ACC112 (cell line): Measurements from ENCODE around the gene FOXO6.

Experiments used
- H2AFZ ChIP-seq: fragments of 200-600 bp; sonication (generic); one replicate; pipeline ENCODE4 v1.6.0; 2017; ENCODE audit warnings: antibody characterized with exemption, low read length; ENCODE audit not compliant: unreplicated experiment
- H3K27ac ChIP-seq: fragments of 200-600 bp; sonication (generic); 2 replicates; pipeline ENCODE4 v1.5.1; 2014; ENCODE audit warnings: low read depth, mild to moderate bottlenecking, antibody characterized with exemption, low read length, moderate library complexity
- H3K27me3 ChIP-seq: fragments of 200-600 bp; sonication (generic); 2 replicates; pipeline ENCODE4 v1.6.1; 2014; ENCODE audit warnings: mild to moderate bottlenecking, antibody characterized with exemption, low read length, moderate library complexity, mixed read lengths; ENCODE audit not compliant: insufficient read depth
- H3K36me3 ChIP-seq: fragments of 200-600 bp; sonication (generic); 2 replicates; pipeline ENCODE4 v1.6.1; 2016; ENCODE audit warnings: mild to moderate bottlenecking, antibody characterized with exemption, low read length, moderate library complexity, mixed read lengths; ENCODE audit not compliant: insufficient read depth
- H3K4me1 ChIP-seq: fragments of 200-600 bp; sonication (generic); one replicate; pipeline ENCODE4 v1.6.1; 2016; ENCODE audit warnings: low read length, mixed read lengths; ENCODE audit not compliant: insufficient read depth, unreplicated experiment, control insufficient read depth
- H3K4me3 ChIP-seq: fragments of 200-600 bp; sonication (generic); 2 replicates; pipeline ENCODE4 v1.5.1; 2014; ENCODE audit warnings: mild to moderate bottlenecking, low read depth, low read length
- H3K79me2 ChIP-seq: fragments of 200-600 bp; sonication (generic); one replicate; pipeline ENCODE4 v1.6.0; 2016; ENCODE audit warnings: low read length; ENCODE audit not compliant: control insufficient read depth, unreplicated experiment, insufficient read depth

The FOXO6 gene

GRCh38 chr1:41386196-41386663 lies 25.0 kb downstream of the FOXO6 start:
- no peak overlapping the region for H3K4me3 ChIP-seq
- no peak overlapping the region for H3K27ac ChIP-seq
- peaks cover 34% of the 10 kb centered on the region for H3K27me3 ChIP-seq
- H3K36me3 ChIP-seq, result no peaks in the 10 kb centered on the region
- no peaks in the 10 kb centered on the region for H3K79me2 ChIP-seq
- H3K4me1 ChIP-seq, result no peaks in the 10 kb centered on the region
- no peak overlapping the region for H2AFZ ChIP-seq

DNA sequence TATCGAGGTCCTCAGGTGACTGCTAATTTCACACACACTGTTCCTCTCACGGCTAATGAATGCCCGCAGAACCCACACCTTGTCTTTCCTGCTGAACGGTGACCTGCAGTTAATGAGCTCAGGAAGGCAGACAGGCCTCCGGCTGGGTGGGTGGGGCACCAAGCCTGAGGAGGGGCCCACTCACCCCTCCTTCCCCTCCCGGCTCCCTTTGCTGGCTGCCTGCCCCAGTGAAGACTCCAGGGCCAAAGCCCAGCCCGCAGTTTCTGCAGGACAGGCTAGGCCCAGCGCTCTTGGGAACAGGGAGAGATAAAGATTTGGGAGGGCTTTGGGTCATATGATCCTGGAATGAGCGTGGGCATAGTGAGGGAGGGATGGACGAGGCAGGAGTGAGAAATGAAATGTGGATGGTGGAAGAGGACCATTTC lies 26.4 kb downstream of the FOXO6 start:
- H3K4me1 ChIP-seq, result no peaks in the 10 kb centered on the region
- H3K27me3 ChIP-seq, result peaks cover 34% of the 10 kb centered on the region
- no peak overlapping the region for H3K27ac ChIP-seq
- no peaks in the 10 kb centered on the region for H3K36me3 ChIP-seq
- no peak overlapping the region for H3K4me3 ChIP-seq
- no peaks in the 10 kb centered on the region for H3K79me2 ChIP-seq
- no peak overlapping the region for H2AFZ ChIP-seq

DNA sequence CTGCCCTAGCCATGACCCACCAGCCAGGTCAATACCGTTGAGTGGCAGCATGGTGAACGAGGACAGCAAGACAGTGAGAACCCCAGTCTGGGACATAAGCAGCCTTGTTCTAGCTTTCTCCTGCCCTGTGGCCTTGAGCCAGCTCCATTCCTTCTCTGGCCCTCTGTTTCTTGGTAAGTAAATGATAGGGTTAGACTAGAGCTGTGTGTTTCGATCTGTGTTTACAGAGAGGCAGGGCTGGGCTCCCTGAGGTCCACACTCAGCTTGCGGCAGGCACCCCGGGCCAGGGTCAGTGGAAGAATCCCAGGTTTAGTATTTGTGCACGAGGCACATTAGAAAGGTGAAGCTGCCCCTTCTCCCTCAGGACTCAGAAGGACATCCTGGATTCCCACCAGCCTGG lies 27.3 kb downstream of the FOXO6 start:
- H3K4me1 ChIP-seq, result no peaks in the 10 kb centered on the region
- H2AFZ ChIP-seq, result no peak overlapping the region
- peaks cover 34% of the 10 kb centered on the region for H3K27me3 ChIP-seq
- no peak overlapping the region for H3K4me3 ChIP-seq
- no peak overlapping the region for H3K27ac ChIP-seq
- no peaks in the 10 kb centered on the region for H3K79me2 ChIP-seq
- no peaks in the 10 kb centered on the region for H3K36me3 ChIP-seq

DNA sequence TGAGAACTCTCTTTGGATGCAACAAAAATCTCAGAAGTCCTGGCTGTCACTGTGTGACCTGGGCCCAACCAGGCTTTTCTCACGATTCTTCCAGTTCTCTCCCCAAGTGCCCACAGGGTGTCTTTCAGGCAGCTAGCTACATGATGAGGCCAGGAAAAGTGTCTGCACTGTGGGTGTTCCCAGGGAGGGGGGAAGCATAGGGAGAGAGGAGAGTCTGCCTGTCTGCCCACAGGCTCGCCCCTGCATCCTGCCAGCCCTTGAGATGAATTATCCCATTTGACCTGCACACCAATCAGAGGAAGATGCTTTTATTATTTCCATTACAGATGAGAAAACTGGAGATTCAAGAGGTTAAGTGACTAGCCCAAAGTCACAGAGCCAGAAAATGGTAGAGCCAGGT lies 27.8 kb downstream of the FOXO6 start:
- Histone ChIP-seq H3K4me1 (no peaks in the 10 kb centered on the region), H2AFZ (no peak overlapping the region), H3K4me3 (no peak overlapping the region), H3K79me2 (no peaks in the 10 kb centered on the region), H3K27ac (no peak overlapping the region), H3K27me3 (peaks cover 30% of the 10 kb centered on the region), H3K36me3 (no peaks in the 10 kb centered on the region)

DNA sequence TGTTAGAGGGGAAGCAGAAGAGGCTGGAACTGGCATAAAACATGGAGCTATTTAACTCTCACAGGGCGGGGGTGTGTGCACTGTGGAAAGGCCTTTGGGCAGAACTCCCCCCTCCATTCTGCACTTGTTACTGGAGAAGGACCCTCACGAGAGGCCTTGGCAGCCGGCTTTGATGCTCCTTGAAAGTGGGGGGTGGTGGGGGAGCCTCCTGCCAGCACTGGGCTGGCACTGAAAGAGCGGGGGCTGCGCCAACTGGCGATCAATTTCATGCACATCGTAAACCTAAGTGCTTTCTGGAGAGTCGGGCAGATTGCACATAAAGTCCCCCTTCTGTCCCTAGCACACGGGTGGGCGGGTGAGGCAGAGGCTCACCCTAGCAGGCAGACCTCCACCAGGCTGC lies 28.9 kb downstream of the FOXO6 start:
- H3K4me1 ChIP-seq, result no peaks in the 10 kb centered on the region
- H3K36me3 ChIP-seq, result no peaks in the 10 kb centered on the region
- no peaks in the 10 kb centered on the region for H3K79me2 ChIP-seq

GRCh38 chr1:41390573-41390972 lies 29.3 kb downstream of the FOXO6 start:
- Histone ChIP-seq H3K36me3 (no peaks in the 10 kb centered on the region), H3K27ac (no peak overlapping the region), H3K4me3 (no peak overlapping the region), H2AFZ (no peak overlapping the region), H3K4me1 (no peaks in the 10 kb centered on the region), H3K27me3 (peaks cover 20% of the 10 kb centered on the region), H3K79me2 (no peaks in the 10 kb centered on the region)

More for the DNA sequence above, 28.9 kb downstream of the FOXO6 start:
- Histone ChIP-seq H2AFZ (no peak overlapping the region), H3K27me3 (peaks cover 21% of the 10 kb centered on the region; the same call in 1 of the 2 replicates), H3K4me3 (no peak overlapping the region), H3K27ac (no peak overlapping the region)

DNA sequence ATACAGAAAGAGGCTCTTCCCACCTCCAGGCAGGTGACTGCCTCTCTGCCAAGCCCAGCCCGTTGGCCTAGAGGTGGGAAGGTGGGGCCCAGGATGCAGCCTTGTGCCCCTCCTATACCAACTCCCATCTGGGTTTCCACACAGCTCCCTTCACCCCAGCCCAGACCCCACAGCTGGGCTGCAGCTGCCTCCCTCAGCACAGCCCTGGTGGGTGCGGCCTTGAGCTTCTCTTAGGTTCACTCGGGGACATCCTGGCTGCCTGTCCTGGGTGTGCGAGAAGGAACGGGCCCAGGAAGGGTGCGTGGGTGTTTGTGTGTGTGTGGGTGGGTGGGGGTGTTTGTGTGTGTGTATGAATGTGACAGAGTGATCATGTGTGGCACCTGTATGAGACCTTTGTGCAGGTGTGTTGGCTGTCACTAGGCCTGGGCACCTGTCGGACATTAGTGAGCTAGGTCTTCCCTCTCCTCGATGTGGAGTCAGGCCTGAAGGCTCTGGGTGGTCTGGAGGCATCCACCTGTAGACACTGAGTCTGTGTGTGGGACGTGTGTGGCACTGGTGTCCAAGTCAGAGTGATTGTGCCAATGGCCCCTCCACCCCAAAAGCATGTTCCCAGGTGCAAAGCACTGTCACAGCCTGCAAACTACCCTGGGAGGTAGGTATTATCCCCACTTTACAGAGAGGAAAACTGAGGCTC lies 30.7 kb downstream of the FOXO6 start:
- no peaks in the 10 kb centered on the region for H3K79me2 ChIP-seq
- peaks cover 22% of the 10 kb centered on the region for H3K27me3 ChIP-seq
- H3K27ac ChIP-seq, result no peak overlapping the region
- H2AFZ ChIP-seq, result no peak overlapping the region
- no peak overlapping the region for H3K4me3 ChIP-seq
- no peaks in the 10 kb centered on the region for H3K36me3 ChIP-seq
- no peaks in the 10 kb centered on the region for H3K4me1 ChIP-seq

DNA sequence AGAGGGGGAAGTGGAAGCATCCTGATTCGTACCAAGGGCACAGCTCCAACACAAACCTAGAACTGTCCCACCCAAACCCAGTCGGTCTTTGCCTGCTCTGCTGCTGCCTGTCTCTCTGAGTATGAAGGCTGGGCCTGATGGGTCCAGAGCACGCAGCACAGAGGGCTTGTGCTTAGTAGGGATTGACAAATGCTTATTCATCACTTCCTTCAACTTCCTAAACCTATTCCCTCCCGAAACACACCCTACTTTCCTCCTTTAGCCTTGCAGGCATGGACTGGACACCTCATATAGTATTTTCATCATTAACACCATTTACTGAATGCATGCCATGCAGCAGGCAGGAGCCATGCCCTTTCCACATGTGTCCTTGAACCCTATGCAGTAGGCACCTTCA lies 31.3 kb downstream of the FOXO6 start:
- Histone ChIP-seq H3K27me3 (peaks cover 19% of the 10 kb centered on the region), H3K79me2 (no peaks in the 10 kb centered on the region), H2AFZ (no peak overlapping the region), H3K4me3 (no peak overlapping the region), H3K4me1 (no peaks in the 10 kb centered on the region), H3K27ac (no peak overlapping the region), H3K36me3 (no peaks in the 10 kb centered on the region)

DNA sequence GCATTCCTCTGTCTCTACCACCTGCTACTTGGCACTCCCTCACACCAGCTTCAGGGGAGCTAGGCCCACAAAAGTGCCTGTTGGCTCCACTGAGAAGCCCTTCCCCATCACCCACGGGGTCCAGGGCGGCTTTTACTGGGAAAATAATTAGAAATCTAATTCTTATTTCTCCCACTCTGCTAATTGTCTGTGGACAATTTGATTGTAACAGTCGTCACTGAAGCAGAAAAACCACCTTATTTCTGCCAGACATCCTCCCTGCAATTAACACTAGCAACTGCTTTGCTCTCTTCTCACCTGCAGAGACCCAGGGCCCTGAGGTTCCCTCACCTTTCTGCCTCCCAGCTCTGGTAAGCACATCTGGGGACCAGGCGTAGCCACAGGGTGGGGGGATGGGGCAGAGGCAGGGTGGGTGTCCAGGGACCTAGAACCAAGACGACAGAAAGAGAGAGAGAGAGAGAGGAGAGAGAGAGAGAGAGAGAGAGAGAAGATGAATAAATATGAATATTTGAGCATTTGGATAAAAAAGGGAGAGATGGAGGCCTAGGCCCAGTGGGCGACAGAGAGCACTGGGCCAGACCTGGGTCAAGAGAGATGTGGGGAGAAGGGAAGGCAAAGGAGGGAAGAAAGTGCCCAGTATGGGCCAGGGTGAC lies 32.6 kb downstream of the FOXO6 start:
- Histone ChIP-seq H2AFZ (no peak overlapping the region), H3K27me3 (peaks cover 19% of the 10 kb centered on the region), H3K36me3 (no peaks in the 10 kb centered on the region), H3K27ac (no peak overlapping the region), H3K4me1 (no peaks in the 10 kb centered on the region), H3K79me2 (no peaks in the 10 kb centered on the region), H3K4me3 (no peak overlapping the region)

DNA sequence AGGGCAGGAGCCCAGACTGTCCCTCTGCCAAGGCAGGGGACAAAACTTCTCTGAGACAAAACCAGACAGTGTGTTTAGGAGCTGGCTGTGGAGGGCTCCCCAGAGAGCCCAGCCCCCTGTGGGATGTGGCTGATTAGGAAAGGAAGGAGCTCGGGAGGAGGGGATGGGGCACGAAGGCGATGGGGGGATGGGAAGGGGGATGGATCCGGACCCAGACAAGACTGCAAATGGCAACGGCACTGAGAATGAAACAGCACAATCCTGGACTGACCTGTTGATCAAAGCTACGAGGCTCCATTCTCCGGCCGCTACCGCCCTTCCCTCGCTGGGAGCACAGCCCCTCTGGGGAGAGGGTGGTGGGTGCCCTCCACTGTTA lies 33.1 kb downstream of the FOXO6 start:
- Histone ChIP-seq H3K4me3 (no peak overlapping the region), H3K36me3 (no peaks in the 10 kb centered on the region), H3K27me3 (peaks cover 19% of the 10 kb centered on the region), H3K79me2 (no peaks in the 10 kb centered on the region), H3K27ac (no peak overlapping the region), H2AFZ (no peak overlapping the region), H3K4me1 (no peaks in the 10 kb centered on the region)
